ENCODE data around the gene CABLES1. TPM values are rescaled to one million over a fixed set of nuclear protein-coding genes. Genes with fewer than 3 reads are reported as not detected.

CABLES1 gene
- total RNA-seq, 4 donors from 2014 or later, result 4.0 to 24.0 (median 10.2) TPM

- no peak overlapping the region for H3K27ac ChIP-seq
- no peaks in the 10 kb centered on the region for H3K27me3 ChIP-seq
- H3K4me3 ChIP-seq, result no peak overlapping the region
- no peaks in the 10 kb centered on the region for H3K4me1 ChIP-seq
- WGBS, 2 donors (ENCODE audit: low coverage in 1 of 2), result 88 to 92% methylated on average over 3 to 5 of the region's 6 CpGs
- H3K36me3 ChIP-seq, result peaks cover 0 to 31% of the 10 kb centered on the region in 2 donors
- peaks cover 0 to 6% (median 0%) of the 10 kb centered on the region in 3 donors for H3K9me3 ChIP-seq
- TF ChIP-seq CTCF (IDR thresholded peaks at IDR 0.05) (no peak), POLR2A (IDR thresholded peaks at IDR 0.05) (no peak), EP300 (IDR thresholded peaks at IDR 0.05) (no peak), POLR2AphosphoS5 (IDR thresholded peaks at IDR 0.05) (no peak)
- ATAC-seq, result no peak
These were observed 110.2 kb downstream of the CABLES1 start for GRCh38 chr18:23245461-23245860.

- WGBS, 2 donors (ENCODE audit: low coverage in 1 of 2), result 100% methylated on average over 1 of the region's 10 CpGs; no CpG with 5 or more reads in 1 of the 2 donors
- TF ChIP-seq CTCF (IDR thresholded peaks at IDR 0.05) (no peak), POLR2AphosphoS5 (IDR thresholded peaks at IDR 0.05) (no peak), EP300 (IDR thresholded peaks at IDR 0.05) (no peak), POLR2A (IDR thresholded peaks at IDR 0.05) (no peak)
- Histone ChIP-seq H3K9me3 (peaks cover 0 to 6% (median 0%) of the 10 kb centered on the region in 3 donors), H3K4me1 (no peaks in the 10 kb centered on the region), H3K27me3 (no peaks in the 10 kb centered on the region), H3K36me3 (peaks cover 0 to 28% of the 10 kb centered on the region in 2 donors), H3K4me3 (no peak overlapping the region), H3K27ac (no peak overlapping the region)
- no peak for ATAC-seq
These were observed 112.0 kb downstream of the CABLES1 start for GRCh38 chr18:23247331-23247730.

GRCh38 chr18:23247896-23248295, 112.6 kb downstream of the CABLES1 start:
- 100% methylated on average over 6 of the region's 14 CpGs; no CpG with 5 or more reads in 1 of the 2 donors for WGBS, 2 donors (ENCODE audit: low coverage in 1 of 2)
- TF ChIP-seq POLR2AphosphoS5 (IDR thresholded peaks at IDR 0.05) (no peak), POLR2A (IDR thresholded peaks at IDR 0.05) (no peak), CTCF (IDR thresholded peaks at IDR 0.05) (no peak), EP300 (IDR thresholded peaks at IDR 0.05) (no peak)
- no peak overlapping the region for H3K4me3 ChIP-seq
- H3K36me3 ChIP-seq, result peaks cover 0 to 34% of the 10 kb centered on the region in 2 donors
- H3K9me3 ChIP-seq, result peaks cover 0 to 6% (median 0%) of the 10 kb centered on the region in 3 donors
- no peak for ATAC-seq
- no peaks in the 10 kb centered on the region for H3K27me3 ChIP-seq
- no peak overlapping the region for H3K27ac ChIP-seq
- no peaks in the 10 kb centered on the region for H3K4me1 ChIP-seq

GRCh38 chr18:23248826-23249225, 113.5 kb downstream of the CABLES1 start:
- Histone ChIP-seq H3K27ac (no peak overlapping the region), H3K27me3 (no peaks in the 10 kb centered on the region), H3K4me3 (no peak overlapping the region), H3K36me3 (peaks cover 0 to 43% of the 10 kb centered on the region in 2 donors), H3K4me1 (no peaks in the 10 kb centered on the region), H3K9me3 (peaks cover 0 to 6% (median 0%) of the 10 kb centered on the region in 3 donors)
- TF ChIP-seq POLR2A (IDR thresholded peaks at IDR 0.05) (no peak), POLR2AphosphoS5 (IDR thresholded peaks at IDR 0.05) (no peak), EP300 (IDR thresholded peaks at IDR 0.05) (no peak), CTCF (IDR thresholded peaks at IDR 0.05) (no peak)
- ATAC-seq, result no peak
- no CpG with 5 or more reads among the region's 2 CpGs for WGBS, 2 donors (ENCODE audit: low coverage in 1 of 2)

GRCh38 chr18:23249348-23249747, 114.1 kb downstream of the CABLES1 start:
- WGBS, 2 donors (ENCODE audit: low coverage in 1 of 2), result 92 to 94% methylated on average over 6 of the region's 7 CpGs
- no peaks in the 10 kb centered on the region for H3K4me1 ChIP-seq
- no peak overlapping the region for H3K4me3 ChIP-seq

More at GRCh38 chr18:23249348-23249747, 114.1 kb downstream of the CABLES1 start:
- peaks cover 0 to 48% of the 10 kb centered on the region in 2 donors for H3K36me3 ChIP-seq
- H3K9me3 ChIP-seq, result peaks cover 0 to 6% (median 0%) of the 10 kb centered on the region in 3 donors
- no peak for ATAC-seq
- H3K27ac ChIP-seq, result no peak overlapping the region
- TF ChIP-seq EP300 (IDR thresholded peaks at IDR 0.05), result no peak
- no peak for TF ChIP-seq POLR2A (IDR thresholded peaks at IDR 0.05)
- no peak for TF ChIP-seq CTCF (IDR thresholded peaks at IDR 0.05)
- TF ChIP-seq POLR2AphosphoS5 (IDR thresholded peaks at IDR 0.05), result no peak
- H3K27me3 ChIP-seq, result no peaks in the 10 kb centered on the region

Data from gastroesophageal sphincter (tissue), 4 donors.